HG03039 (cell line): ENCODE data around the gene TEX51.

Source experiments
- ATAC-seq: cut with Tn5 transposase; IDR thresholded peaks from one replicate; pipeline ENCODE4 v1.9.1; 2021; ENCODE audit warnings: mild to moderate bottlenecking, moderate library complexity; ENCODE audit not compliant: unreplicated experiment

TEX51 gene

DNA sequence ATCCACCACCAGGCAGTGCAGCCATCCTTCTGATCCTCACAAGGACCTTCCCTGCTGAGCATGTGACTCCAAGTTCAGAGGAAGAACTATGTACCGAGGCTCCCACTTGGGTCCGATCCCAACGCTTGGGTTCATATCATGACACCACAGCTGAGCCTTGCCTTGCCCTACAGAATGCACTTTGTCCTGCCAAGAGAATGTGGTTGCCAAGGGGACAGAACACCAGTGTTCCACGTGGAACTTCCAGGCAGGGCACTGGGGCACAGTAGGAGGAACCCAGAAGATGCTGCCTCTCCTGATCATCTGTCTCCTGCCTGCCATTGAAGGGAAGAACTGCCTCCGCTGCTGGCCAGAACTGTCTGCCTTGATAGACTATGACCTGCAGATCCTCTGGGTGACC lies at the start of gene TEX51:
TSS of gene TEX51 (plus strand) at position 255 of the 400 bp plus-strand sequence. CDS start at position 284, 29 bp downstream.
- no peak for ATAC-seq

DNA sequence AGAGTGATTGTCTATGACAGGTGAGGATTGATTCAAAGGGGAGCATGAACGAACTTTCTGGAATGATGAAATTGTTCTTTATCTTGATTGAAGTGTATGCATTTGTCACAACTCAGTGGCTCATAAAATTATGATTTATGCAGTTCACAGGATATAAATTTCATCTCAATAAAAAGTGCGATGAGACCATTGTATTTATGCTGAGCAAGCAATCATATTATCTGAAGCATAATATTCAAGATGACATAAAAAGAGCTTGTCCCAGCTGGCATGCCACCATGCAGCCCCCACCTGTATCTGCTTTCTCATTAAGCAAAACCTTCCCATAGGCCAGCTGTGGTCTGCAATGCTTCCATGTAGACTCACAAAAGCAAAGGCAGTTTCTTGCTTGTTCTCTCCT lies 49.6 kb upstream of the TEX51 start:
- ATAC-seq: no peak

DNA sequence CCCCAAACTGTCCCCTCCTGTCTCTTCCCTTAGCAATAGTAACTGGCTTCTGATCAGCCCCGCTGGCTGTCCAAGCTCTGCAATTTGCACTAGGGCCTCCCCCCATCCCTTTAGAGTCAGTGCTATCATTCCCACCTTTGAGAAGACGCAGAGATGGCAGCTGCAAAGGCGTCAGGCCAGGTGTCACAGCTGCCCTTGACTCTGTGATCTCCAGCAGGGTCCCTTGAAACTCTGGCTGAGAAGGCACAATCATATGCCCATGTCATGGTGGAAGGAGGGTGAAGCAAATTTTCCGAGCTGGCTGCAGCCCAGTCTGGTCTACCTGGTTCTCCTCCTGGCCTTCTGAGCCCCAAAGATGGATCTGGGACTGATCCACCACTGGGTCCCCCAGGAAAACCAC lies 49.2 kb upstream of the TEX51 start:
- no peak for ATAC-seq

DNA sequence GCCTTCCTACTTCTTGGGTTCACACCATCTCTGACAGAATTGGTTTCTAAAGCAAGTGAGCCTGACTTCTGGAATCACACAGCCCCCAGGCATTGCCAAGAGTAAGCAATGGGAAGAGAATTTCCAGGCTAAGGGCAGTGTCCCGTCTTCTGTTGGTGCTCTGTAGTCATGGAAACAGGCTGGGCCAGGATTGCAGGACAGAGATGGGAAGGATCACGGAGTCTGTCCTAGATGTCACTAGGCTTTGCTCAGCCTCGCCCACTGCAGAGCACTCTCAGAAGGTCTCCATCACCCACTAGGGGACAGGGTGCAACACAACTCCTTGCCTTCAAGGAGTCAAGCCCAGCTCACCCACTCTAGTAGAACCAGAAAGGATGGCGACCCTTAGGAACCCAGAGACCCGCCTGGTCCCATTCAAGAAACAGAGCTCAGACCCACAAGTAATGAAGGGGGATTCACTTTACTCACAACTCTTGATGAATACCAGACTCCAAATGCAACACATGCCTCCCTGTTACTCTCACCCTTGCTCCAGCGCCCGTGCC lies 48.6 kb upstream of the TEX51 start:
- no peak for ATAC-seq

DNA sequence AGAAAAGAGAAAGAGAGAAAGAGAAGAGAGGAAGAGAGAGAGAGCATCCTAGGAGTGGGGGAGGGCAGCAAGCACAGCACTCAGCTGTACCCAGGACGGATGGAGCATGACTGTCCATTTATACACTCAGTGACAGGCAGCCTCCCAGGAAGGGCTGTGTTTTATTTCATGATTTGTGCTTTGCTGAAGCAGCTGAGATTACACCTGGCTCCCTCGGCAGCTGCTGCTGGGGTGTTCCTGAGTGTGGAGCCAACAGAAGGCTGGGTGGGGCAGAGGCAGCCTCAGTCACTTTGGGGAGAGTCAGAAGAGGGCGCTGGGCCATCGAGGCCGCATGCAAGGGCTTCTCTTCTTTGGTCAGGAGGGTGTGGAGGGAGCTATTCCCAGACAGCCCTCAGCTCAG lies 47.8 kb upstream of the TEX51 start:
- no peak for ATAC-seq

DNA sequence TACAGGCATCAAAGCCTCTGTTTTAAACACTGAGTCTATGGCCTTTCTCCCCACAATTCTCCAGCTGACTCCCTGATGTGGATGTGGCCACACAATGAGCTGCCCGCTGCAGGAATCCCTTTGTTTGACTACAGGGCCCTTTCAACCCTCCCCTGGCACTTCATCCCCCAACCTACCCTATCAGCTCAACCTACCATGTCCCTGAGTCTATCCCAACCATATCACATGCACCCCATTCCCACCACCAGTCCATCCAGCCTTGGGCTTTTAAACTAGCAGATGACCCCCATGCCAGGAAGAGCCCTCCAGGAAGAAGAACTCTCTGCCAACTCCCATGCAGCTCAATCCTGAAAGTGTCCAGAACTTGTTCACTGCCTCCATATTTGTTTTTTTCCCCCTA lies 46.9 kb upstream of the TEX51 start:
- ATAC-seq: no peak

DNA sequence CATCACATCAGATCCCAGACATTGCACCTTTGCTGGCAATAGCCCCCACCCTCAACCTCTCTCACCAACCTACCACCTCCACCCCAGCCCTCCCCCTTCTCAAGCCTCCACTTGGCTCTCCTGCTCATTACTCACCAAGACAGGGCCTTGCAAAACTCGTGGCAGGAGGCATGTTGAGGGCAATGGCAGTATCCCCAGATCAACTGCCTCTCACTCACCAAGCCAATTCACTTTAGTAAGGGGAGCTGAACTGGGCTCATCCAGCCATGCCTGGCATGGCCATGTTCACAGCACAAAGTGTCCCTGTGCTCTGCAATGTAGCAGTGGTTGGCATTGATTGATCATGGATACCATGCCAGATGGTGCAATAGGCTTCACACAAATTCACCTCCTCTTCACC lies 46.3 kb upstream of the TEX51 start:
- ATAC-seq: no peak

DNA sequence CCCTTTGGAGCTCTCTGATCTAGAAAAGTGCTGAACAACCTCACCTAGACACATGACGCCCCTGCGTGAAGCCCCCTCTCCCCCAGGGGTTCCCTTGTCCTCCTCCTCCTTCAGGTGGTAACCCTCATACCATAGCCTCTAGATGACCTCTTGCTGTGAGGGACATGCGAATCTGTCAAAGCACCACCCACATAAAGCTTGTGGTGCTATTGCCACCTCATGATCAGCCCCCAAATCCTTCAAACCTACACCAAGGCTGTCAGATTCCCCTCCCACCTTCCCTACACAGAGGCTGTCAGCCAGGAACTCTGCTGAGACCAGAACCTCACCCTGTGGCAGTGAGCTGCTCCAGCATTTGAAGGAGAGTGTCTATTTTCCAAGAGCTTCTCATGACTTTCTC lies 43.1 kb upstream of the TEX51 start:
- no peak for ATAC-seq

DNA sequence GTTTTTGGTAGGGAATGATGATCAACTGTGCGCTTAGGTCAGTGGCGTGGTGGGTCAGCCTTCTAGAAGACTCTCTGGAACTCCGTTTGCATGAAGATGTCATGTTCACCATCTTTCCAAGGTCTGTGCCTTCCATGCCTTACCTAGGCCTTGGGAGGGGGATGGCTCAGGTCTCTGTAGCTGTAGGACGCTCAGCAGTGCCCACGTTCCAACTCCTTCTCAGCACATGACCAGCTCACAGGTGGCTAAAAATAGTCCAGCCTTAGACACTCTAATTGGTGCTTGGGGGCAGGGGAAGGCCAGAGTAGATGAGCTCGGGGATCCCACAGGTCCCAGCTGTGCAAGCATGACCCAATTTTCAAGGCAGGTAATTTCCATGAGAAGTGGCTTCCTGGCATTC lies 42.3 kb upstream of the TEX51 start:
- ATAC-seq: no peak

DNA sequence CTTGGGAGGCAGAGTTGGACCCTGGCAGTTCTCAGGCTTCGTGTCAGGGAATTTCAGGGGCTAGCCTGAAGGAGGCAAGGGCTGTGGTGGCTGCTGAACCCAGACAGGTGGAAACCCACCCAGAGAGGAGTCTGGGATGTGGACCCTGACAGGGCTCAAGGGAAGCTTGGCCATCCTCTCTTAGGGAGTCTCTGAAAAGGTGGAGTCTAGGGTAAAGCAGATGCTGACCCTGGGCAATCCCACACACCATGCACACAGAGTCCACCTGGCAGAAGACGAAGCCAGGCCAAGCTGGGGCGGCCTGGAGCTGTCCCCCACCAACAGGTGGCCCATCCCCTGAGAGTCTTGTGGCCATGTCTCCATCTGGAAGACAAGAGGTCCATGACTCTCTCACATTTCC lies 41.2 kb upstream of the TEX51 start:
- ATAC-seq: no peak

DNA sequence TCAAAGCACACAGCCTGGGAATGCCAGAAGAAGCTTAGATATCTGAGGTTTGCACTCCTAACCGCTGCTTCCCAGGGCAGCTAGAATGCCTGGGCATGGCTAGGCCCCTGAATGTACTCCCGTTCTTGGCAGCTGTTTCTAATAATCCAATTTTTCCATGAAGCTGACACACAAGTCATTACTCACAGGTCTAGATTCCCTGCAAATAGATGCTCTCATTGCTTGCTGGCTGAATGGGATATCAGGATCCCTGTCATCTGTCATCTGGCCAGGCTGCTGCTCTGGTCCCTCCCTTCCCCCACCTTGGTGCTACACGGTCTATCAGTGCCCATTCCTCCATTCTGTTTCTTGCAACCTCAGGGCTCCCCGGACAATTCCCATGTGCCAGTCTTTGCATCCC lies 40.7 kb upstream of the TEX51 start:
- no peak for ATAC-seq

DNA sequence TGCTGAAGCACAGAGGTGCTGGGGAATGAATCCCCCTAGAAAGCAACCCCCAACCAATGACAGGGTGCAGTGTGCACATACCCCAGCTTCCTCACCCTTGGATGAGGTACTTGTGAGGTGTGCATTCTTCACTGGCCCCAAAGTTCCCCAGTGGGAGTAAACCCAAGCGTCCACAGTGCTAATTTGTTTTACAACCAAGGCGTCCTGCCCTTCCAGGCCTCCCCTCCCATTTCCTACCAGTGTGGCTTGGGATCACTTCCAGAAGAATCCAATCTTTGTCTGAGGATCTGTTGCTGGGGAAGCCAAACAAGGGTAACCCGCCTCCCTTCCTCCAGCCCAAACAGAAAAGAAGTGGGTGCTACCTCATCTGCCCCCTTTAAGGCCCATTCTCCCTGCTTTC lies 40.3 kb upstream of the TEX51 start:
- no peak for ATAC-seq

DNA sequence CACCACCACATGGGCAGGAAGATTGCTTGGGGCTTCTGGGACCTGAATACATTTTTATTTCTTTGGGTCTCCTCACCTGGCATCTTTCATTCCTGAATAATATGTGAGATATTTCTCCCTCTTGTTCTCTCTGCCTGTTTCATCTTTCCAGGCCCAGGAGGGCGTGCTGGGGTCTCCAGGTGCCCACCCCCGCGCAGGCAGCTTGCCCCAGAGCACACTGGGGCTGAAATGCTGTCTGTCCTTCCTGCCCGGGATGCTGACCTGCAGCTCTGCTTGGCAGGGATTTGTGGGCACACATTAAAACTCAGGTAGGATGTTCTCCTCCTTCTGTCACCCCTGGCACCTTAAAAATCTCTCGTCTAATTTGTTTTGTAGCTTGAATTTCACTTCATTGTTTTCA lies 39.7 kb upstream of the TEX51 start:
- no peak for ATAC-seq

DNA sequence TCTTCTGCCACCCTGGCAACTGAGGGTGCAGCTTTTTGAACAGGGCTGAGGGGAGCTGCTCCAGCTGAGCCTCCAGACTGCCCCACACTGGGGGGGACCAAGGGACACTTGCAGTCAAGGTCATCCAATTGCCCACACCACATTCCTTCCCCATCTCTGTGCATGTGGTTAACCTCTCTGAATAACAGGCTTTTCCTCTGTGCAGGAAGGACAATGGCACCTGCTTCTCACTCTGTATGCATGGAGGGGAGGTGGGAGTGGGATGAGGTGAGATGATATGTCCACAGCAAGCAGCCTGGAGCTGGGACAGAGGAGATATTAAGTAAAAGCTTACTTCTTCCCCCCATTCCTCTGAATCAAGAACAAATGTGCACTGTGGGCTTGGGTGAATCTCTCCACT lies 39.1 kb upstream of the TEX51 start:
- no peak for ATAC-seq

DNA sequence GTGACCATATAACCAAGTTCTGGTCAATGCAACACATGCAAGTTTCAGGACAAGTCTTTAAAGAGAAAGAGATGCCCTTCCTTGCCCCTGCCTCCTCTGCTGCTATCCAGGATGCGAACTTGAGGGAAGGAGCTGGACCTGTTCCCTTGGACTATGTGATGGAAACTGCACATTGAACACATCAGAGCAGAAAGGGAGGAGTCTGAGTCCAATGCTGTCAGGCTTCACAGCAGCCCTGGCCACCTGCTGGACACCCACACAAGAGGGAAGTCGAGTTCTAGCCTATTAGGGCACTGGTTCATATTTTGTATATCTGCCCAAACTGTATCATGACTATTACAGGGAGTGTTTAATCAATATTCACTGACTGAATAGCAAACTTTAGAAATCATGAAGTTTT lies 38.3 kb upstream of the TEX51 start:
- no peak for ATAC-seq

DNA sequence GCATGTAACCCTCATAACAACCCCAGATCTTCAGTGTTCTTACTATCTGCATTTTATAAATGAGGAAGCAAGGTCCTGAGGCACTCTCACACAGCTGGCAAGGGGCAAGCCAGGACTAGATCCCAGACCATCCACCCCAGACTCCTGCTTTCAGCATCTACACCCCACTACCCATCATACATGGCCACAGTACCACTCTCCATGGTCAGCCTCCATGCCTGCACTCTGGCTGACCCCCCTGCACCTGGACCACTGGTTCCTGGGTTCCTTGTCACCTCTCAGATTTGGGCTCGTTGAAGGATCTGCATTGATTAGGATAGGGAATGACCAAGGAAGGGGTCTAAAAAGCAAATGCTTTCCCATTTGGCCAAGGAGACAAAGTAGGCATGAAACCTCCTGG lies 36.0 kb upstream of the TEX51 start:
- ATAC-seq: no peak

DNA sequence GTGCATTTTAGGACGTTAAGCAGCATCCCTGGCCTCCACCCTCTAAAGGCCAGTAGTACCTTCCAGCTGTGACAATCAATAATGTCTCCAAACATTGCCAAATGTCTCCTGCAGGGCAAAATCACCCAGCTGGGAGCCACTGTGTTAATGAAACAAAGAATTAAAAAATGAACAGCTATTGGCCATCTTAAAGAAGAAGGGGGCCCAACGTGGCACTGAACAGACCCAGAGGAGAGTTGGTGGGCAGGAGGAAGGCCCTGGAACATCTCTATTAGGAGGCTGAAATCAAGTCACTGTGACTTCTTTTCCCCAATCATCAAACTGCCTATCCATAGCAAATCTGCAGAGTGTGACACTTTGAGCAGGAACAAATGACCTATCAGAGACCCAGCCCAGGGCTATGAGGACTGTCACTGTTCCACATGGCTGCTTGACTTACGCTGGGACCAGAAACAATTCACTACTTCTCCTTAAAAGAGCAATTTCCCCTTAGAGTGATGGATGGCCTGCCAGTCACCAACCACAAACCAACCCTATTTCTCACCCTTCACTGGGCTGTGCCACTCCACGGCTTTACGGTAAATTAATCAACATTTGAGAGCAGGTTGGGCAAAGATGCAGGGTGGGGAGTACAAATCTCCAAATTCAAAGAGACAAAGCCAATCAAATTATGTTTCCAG lies 35.2 kb upstream of the TEX51 start:
- no peak for ATAC-seq

DNA sequence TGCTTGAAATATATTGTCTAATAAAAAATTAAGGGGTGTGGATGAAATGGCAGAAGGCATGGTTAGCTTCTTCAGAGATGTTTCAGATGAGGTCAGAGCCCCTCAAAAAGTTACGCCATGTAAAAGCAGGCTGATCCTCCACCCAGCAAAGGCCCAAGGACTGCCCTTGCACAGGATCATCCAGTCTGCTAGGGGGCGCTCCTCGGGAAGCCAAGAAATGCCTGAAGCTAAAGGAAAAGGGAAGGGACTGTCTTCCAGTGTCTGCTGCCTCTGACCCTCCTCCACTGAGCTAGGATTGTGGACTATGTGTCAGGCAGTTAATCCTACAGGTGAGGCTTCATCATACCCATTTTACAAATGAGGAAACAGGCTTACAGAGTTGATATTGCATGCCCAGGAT lies 33.8 kb upstream of the TEX51 start:
- ATAC-seq: no peak

DNA sequence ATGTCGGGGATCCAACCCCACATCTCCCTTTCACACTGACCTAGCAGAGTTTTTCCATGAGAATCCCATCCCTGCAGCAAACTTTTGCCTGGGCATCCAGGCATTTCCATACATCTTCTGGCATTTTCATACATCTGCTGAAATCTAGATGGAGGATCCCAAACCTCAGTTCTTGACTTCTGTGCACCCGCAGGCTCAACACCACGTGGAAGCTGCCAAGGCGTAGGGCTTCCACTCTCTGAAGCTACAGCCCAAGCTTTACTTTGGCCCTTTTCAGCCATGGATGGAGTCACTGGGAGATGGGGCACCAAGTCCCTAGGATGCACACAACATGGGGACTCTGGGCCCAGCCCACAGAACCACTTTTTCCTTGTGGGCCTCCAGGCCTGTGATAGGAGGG lies 32.2 kb upstream of the TEX51 start:
- no peak for ATAC-seq

DNA sequence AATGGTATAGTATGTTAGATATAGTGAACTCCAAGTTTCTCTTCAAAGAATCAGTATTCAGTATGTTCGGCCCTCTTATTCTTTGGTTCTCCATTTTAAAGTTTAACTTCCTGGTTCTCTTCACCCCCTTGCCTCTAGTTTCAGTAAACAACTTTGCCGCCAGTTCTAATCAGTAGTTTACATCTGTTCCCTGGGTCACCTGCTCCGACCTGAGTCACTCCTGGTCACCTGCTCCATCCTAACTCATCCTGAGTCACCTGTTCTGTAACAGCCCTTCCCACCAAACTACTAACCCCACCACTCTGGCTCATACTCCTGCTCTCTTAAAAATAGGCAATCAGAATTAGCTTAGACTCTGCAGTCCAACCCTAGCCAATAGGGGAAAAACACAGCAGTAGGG lies 23.7 kb upstream of the TEX51 start:
- no peak for ATAC-seq

DNA sequence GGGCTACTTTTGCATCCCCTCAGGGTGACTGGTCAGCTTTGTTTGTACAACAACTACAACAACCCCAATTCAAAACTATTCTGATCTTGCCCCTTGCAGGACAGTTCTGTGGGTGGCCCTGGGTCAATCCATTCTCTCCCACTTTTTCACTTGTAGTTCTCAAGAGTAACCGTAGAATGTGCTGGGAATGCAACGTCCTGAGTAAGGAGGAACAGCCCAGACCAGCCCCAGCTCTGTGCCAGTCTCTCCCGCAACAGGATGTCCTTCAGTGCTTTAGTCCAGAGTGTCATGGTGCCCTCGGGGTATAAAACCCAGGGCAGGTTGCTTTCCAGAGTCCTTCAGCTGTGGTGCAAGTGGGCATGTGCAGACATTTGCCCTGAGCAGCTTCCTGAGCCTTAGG lies 22.1 kb upstream of the TEX51 start:
- no peak for ATAC-seq

DNA sequence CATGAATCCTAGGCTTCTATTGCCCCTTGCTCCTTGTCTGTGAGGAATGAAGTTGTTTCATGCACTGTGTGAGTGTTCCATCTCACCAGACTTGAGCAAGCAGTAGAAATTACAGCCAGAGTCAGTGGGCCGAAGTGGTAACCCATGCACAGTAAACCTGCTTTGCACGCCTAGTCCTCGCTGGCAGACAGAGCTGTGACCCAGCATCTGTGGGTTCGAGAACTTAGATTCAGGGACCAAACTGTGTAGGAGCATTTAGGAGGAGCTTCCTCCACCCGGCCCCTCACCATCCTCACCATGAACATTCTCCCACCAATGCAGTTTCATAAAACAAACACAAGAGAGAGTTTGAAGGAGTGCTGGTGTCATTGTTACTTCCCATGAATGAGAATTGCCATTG lies 21.6 kb upstream of the TEX51 start:
- no peak for ATAC-seq

DNA sequence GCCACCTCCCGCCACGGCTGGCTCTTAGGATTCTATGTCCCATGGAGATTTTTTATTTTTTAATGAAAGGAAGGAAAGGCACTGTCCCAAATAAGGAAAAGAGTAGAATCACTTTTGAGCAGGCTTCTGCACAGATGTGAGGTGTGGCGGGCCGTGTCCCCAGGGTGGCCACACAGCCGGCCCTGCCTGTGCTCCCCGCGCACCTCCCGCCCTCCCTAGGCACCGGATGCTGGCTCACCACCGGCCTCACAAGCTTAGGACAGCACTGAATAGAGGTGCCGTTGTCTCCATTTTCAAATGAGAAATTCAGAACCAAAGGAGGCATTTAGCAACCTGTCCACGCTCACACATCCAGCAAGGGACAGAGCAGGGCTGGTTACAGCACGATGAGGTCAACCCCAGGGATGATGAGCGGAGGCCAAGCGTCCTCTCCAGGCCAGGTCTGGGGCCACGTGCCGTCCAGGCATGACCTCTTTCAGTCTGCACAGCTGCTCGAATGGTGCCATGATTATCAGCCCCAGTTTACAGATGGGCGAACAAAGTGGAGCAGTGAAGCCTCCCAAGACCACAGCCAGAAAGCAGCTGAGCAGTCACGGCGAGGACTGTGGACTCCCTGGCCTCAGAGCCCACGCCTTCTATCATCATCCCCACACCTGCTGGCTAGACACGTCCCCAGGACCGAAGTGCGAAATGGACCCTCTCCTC lies 20.7 kb upstream of the TEX51 start:
- no peak for ATAC-seq
